ENCODE data around the gene HACD3. TPM values are rescaled to one million over a fixed set of nuclear protein-coding genes. Genes with fewer than 3 reads are reported as not detected.

The HACD3 gene
- total RNA-seq, 1 donor from 2014 or later, result 60.8 TPM

DNA sequence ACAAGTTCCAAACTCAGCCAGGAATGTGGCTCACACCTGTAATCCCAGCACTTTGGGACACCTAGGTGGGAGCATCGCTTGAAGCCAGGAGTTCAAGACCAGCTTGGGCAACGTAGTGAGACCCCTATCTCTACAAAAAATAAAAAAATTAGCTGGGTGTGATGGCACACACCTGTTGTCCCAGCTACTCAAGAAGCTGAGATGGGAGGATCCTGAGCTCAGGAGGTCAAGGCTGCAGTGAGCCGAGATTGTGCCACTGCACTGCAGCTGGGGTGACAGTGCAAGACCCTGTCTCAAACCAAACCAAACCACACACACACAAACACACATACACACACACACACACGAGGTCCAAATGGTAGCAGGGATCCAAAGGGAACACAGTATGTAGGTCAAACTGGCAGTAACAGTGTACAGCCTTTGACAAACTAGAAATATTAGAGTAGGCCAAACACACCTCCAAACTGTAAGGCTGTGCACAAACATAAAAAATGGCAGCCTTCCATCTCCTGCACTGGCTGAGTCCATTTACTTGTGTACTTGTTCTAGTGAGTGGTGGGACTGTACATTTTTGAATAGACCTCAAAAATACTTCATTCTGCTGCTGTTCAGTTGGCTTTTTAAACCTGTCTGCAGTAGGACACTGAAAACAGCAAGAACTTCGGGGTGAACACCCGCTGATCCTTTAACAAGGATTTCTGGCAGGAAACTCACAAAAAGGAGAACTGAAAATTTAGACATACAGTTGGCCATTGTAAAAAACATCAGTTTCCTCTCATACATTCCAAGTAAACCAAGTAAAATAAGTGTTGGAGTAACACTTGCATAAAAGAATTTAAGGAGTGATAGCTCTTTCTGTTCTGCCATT, 47.1 kb downstream of the HACD3 start:
- no peak overlapping the region for H3K4me3 ChIP-seq (ENCODE audit: low read depth, low read length)
- no peak for DNase-seq (ENCODE audit: low read depth)
- H3K36me3 ChIP-seq (ENCODE audit: control insufficient read depth, insufficient read depth, low read length), result peaks cover 13% of the 10 kb centered on the region
- no peaks in the 10 kb centered on the region for H3K27me3 ChIP-seq (ENCODE audit: control insufficient read depth, insufficient read depth, low read length)
- TF ChIP-seq, protein P1, sequence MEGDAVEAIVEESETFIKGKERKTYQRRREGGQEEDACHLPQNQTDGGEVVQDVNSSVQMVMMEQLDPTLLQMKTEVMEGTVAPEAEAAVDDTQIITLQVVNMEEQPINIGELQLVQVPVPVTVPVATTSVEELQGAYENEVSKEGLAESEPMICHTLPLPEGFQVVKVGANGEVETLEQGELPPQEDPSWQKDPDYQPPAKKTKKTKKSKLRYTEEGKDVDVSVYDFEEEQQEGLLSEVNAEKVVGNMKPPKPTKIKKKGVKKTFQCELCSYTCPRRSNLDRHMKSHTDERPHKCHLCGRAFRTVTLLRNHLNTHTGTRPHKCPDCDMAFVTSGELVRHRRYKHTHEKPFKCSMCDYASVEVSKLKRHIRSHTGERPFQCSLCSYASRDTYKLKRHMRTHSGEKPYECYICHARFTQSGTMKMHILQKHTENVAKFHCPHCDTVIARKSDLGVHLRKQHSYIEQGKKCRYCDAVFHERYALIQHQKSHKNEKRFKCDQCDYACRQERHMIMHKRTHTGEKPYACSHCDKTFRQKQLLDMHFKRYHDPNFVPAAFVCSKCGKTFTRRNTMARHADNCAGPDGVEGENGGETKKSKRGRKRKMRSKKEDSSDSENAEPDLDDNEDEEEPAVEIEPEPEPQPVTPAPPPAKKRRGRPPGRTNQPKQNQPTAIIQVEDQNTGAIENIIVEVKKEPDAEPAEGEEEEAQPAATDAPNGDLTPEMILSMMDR (IDR thresholded peaks at IDR 0.05; ENCODE audit: insufficient read depth, low read length, severe bottlenecking), result no peak
- FAIRE-seq, result no peak

- Histone ChIP-seq H3K4me3 (ENCODE audit: low read depth, low read length) (no peak overlapping the region), H3K27me3 (ENCODE audit: control insufficient read depth, insufficient read depth, low read length) (no peaks in the 10 kb centered on the region), H3K36me3 (ENCODE audit: control insufficient read depth, insufficient read depth, low read length) (peaks cover 14% of the 10 kb centered on the region)
- no peak for FAIRE-seq
- no peak for DNase-seq (ENCODE audit: low read depth)
- TF ChIP-seq, protein P1 (IDR thresholded peaks at IDR 0.05; ENCODE audit: insufficient read depth, low read length, severe bottlenecking), result no peak
These were observed 48.9 kb downstream of the HACD3 start for GRCh38 chr15:65578904-65579728.

- TF ChIP-seq, protein P1 (IDR thresholded peaks at IDR 0.05; ENCODE audit: insufficient read depth, low read length, severe bottlenecking), result no peak
- FAIRE-seq (no peak), DNase-seq (ENCODE audit: low read depth) (no peak)
- no peak overlapping the region for H3K4me3 ChIP-seq (ENCODE audit: low read depth, low read length)
- H3K27me3 ChIP-seq (ENCODE audit: control insufficient read depth, insufficient read depth, low read length), result no peaks in the 10 kb centered on the region
- H3K36me3 ChIP-seq (ENCODE audit: control insufficient read depth, insufficient read depth, low read length), result peaks cover 16% of the 10 kb centered on the region
These were observed 49.5 kb downstream of the HACD3 start for GRCh38 chr15:65579762-65580161.

DNA sequence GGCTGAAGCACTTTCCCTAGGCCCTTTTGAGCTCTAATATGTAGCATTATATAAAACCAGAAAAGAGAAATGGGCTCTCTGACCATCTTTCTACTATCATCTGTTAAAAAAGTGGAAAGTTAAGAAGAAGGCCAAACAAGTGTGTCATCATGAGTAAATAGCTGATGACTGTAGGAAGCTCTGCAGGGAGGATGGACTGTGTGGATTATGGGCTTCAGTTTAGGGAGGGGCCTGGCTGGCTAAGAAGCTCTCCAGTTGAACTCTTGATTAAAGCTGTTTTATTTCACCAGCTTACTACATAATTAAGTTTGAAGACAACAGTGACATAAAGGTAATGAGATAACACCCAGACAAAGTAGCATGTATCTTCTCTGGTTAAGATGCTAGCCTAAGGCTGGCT, 50.0 kb downstream of the HACD3 start:
- Histone ChIP-seq H3K36me3 (ENCODE audit: control insufficient read depth, insufficient read depth, low read length) (peaks cover 16% of the 10 kb centered on the region), H3K4me3 (ENCODE audit: low read depth, low read length) (no peak overlapping the region), H3K27me3 (ENCODE audit: control insufficient read depth, insufficient read depth, low read length) (no peaks in the 10 kb centered on the region)
- TF ChIP-seq, protein P1 (IDR thresholded peaks at IDR 0.05; ENCODE audit: insufficient read depth, low read length, severe bottlenecking), result no peak
- DNase-seq (ENCODE audit: low read depth) (peak; percentile 58), FAIRE-seq (no peak)

GRCh38 chr15:65583701-65584100, 53.4 kb downstream of the HACD3 start:
- FAIRE-seq, result no peak

More at GRCh38 chr15:65583701-65584100, 53.4 kb downstream of the HACD3 start:
- Histone ChIP-seq H3K4me3 (ENCODE audit: low read depth, low read length) (no peak overlapping the region), H3K36me3 (ENCODE audit: control insufficient read depth, insufficient read depth, low read length) (peaks cover 18% of the 10 kb centered on the region), H3K27me3 (ENCODE audit: control insufficient read depth, insufficient read depth, low read length) (no peaks in the 10 kb centered on the region)
- TF ChIP-seq, protein P1 (IDR thresholded peaks at IDR 0.05; ENCODE audit: insufficient read depth, low read length, severe bottlenecking), result no peak
- DNase-seq (ENCODE audit: low read depth), result no peak
